HEK293 (cell line): ENCODE measurements around the gene NR1H2.
A peak's percentile ranks its signal among the peaks of the same experiment; 100 is the strongest.

Experiments
- CTCF ChIA-PET: fragments of 350-600 bp; formaldehyde crosslinking; extraction: SDS; loops from one replicate; lab custom pipeline; 2021; ENCODE audit warnings: antibody characterized with exemption; lab: Yijun Ruan, JAX
- POLR2A ChIA-PET: fragments of 300-600 bp; formaldehyde crosslinking; extraction: SDS; loops from one replicate; lab custom pipeline; 2020; ENCODE audit warnings: antibody characterized with exemption, inconsistent platforms; lab: Yijun Ruan, JAX
- H3K27ac ChIP-seq: fragments of 200-500 bp; sonication (Bioruptor generic); 2 replicates; pipeline ENCODE4 v1.5.1; 2014; ENCODE audit warnings: low read depth, low read length, control low read depth, inconsistent platforms; ENCODE audit errors: extremely low read depth
- H3K36me3 ChIP-seq, 2 experiments: fragments of 200-500 bp in 1 of 2; sonication (Bioruptor generic) in 1 of 2; 1 replicate in 1 of 2; 2 replicates in 1 of 2; pipeline ENCODE4 v1.5.1; 2014 to 2017; ENCODE audit warnings: inconsistent platforms in 2 of 2, low read length in 2 of 2; ENCODE audit not compliant: control insufficient read depth in 2 of 2, insufficient read depth in 1 of 2
- H3K4me1 ChIP-seq: fragments of 200-500 bp; sonication (Bioruptor generic); 2 replicates; pipeline ENCODE4 v1.5.1; 2014; ENCODE audit warnings: mild to moderate bottlenecking, low read length, inconsistent platforms; ENCODE audit not compliant: control insufficient read depth, insufficient read depth
- H3K4me3 ChIP-seq: 2 replicates; pipeline ENCODE4 v1.5.1; 2011; ENCODE audit warnings: low read depth, mild to moderate bottlenecking, control low read depth, low read length, moderate library complexity
- H3K9me3 ChIP-seq: fragments of 200-500 bp; sonication (Bioruptor generic); 2 replicates; pipeline ENCODE4 v1.5.1; 2014; ENCODE audit warnings: low read depth, low read length, inconsistent platforms; ENCODE audit not compliant: control insufficient read depth, insufficient read depth
- KLF1 ChIP-seq: fragments of 450-650 bp; formaldehyde crosslinking; IDR thresholded peaks from 2 replicates; pipeline ENCODE4 v1.5.1; 2016; ENCODE audit warnings: missing biosample characterization, missing genetic modification characterization
- KLF8 ChIP-seq: fragments of 450-650 bp; formaldehyde crosslinking; IDR thresholded peaks from 2 replicates; pipeline ENCODE4 v1.5.1; 2016; ENCODE audit warnings: missing biosample characterization, missing genetic modification characterization
- KLF9 ChIP-seq: fragments of 450-650 bp; formaldehyde crosslinking; IDR thresholded peaks from 2 replicates; pipeline ENCODE4 v1.5.1; 2016; ENCODE audit warnings: missing biosample characterization, missing genetic modification characterization, low read depth
- SP2 ChIP-seq: fragments of 450-650 bp; formaldehyde crosslinking; IDR thresholded peaks from 2 replicates; pipeline ENCODE4 v1.5.1; 2016; ENCODE audit warnings: missing biosample characterization, missing genetic modification characterization
- ZBTB17 ChIP-seq: fragments of 450-650 bp; formaldehyde crosslinking; IDR thresholded peaks from 2 replicates; pipeline ENCODE4 v1.5.1; 2016; ENCODE audit warnings: missing biosample characterization, missing genetic modification characterization
- ZEB2 ChIP-seq: fragments of 450-650 bp; formaldehyde crosslinking; IDR thresholded peaks from 2 replicates; pipeline ENCODE4 v1.5.1; 2016; ENCODE audit warnings: missing biosample characterization, missing genetic modification characterization
- ZIC2 ChIP-seq: fragments of 450-650 bp; formaldehyde crosslinking; IDR thresholded peaks from 2 replicates; pipeline ENCODE4 v1.5.1; 2016; ENCODE audit warnings: missing biosample characterization, missing genetic modification characterization
- ZNF114 ChIP-seq: fragments of 450-650 bp; formaldehyde crosslinking; IDR thresholded peaks from 2 replicates; pipeline ENCODE4 v1.5.0; 2017; ENCODE audit warnings: missing biosample characterization, missing genetic modification characterization
- ZNF341 ChIP-seq: fragments of 450-650 bp; formaldehyde crosslinking; IDR thresholded peaks from 2 replicates; pipeline ENCODE4; 2016; ENCODE audit warnings: low read depth, missing biosample characterization, missing genetic modification characterization
- ZNF623 ChIP-seq: fragments of 450-650 bp; formaldehyde crosslinking; IDR thresholded peaks from 2 replicates; pipeline ENCODE4 v1.5.1; 2016; ENCODE audit warnings: missing biosample characterization, missing genetic modification characterization
- ZSCAN16 ChIP-seq: fragments of 450-650 bp; formaldehyde crosslinking; IDR thresholded peaks from 2 replicates; pipeline ENCODE4 v1.5.1; 2016; ENCODE audit warnings: missing biosample characterization, missing genetic modification characterization
- TF ChIP-seq, protein P1 (sequence below): fragments of 450-650 bp; formaldehyde crosslinking; IDR thresholded peaks from 2 replicates; pipeline ENCODE4 v1.5.1; 2017; ENCODE audit warnings: missing biosample characterization, missing genetic modification characterization
- TF ChIP-seq, protein P2 (sequence below): fragments of 450-650 bp; formaldehyde crosslinking; IDR thresholded peaks from 2 replicates; pipeline ENCODE4 v1.5.1; 2016; ENCODE audit warnings: missing biosample characterization, missing genetic modification characterization
- TF ChIP-seq, protein P3 (sequence below): fragments of 450-650 bp; formaldehyde crosslinking; IDR thresholded peaks from 2 replicates; pipeline ENCODE4 v1.5.1; 2017; ENCODE audit warnings: missing biosample characterization, mild to moderate bottlenecking, missing genetic modification characterization, moderate library complexity
- TF ChIP-seq, protein P4 (sequence below): IDR thresholded peaks from 2 replicates; pipeline ENCODE4 v1.6.1; 2011; ENCODE audit warnings: mild to moderate bottlenecking, low read depth, low read length, borderline replicate concordance

Gene NR1H2

DNA sequence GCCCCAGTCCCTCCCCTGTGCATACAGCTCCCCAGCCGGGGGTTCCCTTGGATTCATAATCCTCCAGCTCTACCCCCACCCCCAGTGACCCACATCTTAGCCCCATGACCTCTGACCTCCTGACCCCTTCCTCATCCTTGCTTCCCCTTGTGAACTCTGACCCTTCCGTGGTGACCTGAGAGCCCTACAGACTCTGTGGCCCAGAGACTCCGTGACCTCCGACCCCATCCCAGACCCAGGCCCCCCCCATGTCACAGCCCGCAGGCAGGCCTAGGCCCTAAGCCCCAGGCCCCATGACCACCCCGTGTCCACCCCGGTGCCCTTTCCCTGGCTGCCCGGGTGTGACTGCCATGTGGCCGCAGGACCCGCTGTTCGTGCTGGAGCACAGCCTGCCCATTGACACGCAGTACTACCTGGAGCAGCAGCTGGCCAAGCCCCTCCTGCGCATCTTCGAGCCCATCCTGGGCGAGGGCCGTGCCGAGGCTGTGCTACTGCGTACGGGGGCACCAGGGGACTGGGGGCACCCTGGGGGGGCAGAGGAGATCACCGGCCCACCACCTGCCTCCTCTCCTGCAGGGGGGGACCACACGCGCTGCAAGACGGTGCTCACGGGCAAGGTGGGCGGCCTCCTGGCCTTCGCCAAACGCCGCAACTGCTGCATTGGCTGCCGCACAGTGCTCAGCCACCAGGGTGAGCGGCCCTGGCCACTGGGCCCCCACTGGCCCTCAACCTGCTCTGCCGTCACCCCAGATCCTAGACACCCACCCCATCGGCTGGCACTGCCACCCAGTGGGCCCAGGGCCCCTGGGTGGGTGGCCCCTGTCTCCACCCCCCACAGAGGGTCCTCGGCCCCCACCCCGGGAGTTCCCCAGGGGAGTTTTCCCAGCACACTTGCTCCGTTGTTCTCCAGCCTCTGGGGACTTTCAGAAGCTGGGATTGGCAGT, 40.0 kb downstream of the NR1H2 start (continued):
- TF ChIP-seq, protein P1, sequence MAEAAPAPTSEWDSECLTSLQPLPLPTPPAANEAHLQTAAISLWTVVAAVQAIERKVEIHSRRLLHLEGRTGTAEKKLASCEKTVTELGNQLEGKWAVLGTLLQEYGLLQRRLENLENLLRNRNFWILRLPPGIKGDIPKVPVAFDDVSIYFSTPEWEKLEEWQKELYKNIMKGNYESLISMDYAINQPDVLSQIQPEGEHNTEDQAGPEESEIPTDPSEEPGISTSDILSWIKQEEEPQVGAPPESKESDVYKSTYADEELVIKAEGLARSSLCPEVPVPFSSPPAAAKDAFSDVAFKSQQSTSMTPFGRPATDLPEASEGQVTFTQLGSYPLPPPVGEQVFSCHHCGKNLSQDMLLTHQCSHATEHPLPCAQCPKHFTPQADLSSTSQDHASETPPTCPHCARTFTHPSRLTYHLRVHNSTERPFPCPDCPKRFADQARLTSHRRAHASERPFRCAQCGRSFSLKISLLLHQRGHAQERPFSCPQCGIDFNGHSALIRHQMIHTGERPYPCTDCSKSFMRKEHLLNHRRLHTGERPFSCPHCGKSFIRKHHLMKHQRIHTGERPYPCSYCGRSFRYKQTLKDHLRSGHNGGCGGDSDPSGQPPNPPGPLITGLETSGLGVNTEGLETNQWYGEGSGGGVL (tag by site-specific recombination) = 0 out of 2 replicates have a peak, but pooled peaks have one; percentile 10
- no peak for TF ChIP-seq ZIC2 (tag by site-specific recombination)
- peak; percentile 24; the same call in 1 of the 2 replicates for TF ChIP-seq ZNF623 (tag by site-specific recombination)
- TF ChIP-seq SP2 (tag by site-specific recombination) = 0 out of 2 replicates have a peak, but pooled peaks have one; percentile 1

DNA sequence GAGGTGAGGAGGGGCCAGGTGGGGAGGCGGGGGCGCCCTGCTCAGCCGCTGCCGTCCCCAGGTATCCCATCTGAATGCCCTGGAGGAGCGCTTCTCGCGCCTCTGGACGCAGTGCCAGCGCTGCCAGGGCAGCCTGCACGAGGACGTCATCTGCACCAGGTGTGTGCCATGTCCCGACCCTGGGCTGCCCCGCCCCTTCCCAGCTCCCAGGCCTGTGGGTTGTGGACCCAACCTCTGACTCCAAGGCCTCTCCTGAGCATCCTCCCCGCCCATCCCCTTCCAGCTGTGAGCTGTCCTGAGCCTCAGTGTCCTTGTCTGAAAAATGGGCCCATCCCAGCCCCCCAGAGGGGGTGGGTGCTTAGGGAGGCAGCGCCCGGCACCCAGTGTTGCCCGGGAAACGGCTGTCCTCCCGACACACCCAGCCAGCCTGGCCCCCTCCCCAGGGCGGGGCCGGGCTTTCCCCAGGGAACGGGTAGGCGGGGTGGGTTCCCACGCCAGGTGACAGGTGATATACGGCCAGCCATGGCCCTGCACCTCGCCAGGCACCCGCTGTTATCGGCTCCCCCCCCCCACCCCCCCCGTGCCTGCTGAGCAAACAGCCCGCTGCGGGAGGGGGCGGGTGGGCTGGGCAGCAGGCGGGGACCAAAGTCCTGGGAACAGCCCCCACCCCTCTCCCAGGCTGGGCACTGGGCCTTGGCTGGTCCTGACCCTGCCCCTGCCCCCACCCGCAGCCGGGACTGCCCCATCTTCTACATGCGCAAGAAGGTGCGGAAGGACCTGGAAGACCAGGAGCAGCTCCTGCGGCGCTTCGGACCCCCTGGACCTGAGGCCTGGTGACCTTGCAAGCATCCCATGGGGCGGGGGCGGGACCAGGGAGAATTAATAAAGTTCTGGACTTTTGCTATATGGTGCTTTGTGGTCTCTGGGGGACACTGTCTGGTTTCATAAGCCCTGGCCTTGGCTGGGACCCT, 41.1 kb downstream of the NR1H2 start:
- no peak overlapping the region for H3K4me3 ChIP-seq
- H3K27ac ChIP-seq = no peak overlapping the region
- POLR2A ChIA-PET = interaction anchor here (0.6 kb wide), 1 partner anchor 33 kb away, joined by 4 read pairs; no protein-coding TSS in a partner anchor
- peaks cover 6 to 29% of the 10 kb centered on the region in 2 experiments; a peak in 2 of 3 replicates for H3K36me3 ChIP-seq
- H3K9me3 ChIP-seq = no peaks in the 10 kb centered on the region
- no peaks in the 10 kb centered on the region for H3K4me1 ChIP-seq
- TF ChIP-seq, protein P2, sequence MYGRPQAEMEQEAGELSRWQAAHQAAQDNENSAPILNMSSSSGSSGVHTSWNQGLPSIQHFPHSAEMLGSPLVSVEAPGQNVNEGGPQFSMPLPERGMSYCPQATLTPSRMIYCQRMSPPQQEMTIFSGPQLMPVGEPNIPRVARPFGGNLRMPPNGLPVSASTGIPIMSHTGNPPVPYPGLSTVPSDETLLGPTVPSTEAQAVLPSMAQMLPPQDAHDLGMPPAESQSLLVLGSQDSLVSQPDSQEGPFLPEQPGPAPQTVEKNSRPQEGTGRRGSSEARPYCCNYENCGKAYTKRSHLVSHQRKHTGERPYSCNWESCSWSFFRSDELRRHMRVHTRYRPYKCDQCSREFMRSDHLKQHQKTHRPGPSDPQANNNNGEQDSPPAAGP = peak; percentile 55; the same call in 1 of the 2 replicates
- TF ChIP-seq ZEB2 (tag by site-specific recombination) (peak; percentile 39; the same call in 1 of the 2 replicates), ZNF114 (no peak), KLF8 (tag by site-specific recombination) (peak; percentile 84), ZNF341 (peak; percentile 69), ZSCAN16 (tag by site-specific recombination) (no peak), KLF9 (tag by site-specific recombination) (peak; percentile 33; the same call in 1 of the 2 replicates), KLF1 (peak; percentile 99), ZBTB17 (tag by site-specific recombination) (no peak)
- TF ChIP-seq, protein P3, sequence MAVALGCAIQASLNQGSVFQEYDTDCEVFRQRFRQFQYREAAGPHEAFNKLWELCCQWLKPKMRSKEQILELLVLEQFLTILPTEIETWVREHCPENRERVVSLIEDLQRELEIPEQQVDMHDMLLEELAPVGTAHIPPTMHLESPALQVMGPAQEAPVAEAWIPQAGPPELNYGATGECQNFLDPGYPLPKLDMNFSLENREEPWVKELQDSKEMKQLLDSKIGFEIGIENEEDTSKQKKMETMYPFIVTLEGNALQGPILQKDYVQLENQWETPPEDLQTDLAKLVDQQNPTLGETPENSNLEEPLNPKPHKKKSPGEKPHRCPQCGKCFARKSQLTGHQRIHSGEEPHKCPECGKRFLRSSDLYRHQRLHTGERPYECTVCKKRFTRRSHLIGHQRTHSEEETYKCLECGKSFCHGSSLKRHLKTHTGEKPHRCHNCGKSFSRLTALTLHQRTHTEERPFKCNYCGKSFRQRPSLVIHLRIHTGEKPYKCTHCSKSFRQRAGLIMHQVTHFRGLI (tag by site-specific recombination) = no peak
- TF ChIP-seq, protein P4, sequence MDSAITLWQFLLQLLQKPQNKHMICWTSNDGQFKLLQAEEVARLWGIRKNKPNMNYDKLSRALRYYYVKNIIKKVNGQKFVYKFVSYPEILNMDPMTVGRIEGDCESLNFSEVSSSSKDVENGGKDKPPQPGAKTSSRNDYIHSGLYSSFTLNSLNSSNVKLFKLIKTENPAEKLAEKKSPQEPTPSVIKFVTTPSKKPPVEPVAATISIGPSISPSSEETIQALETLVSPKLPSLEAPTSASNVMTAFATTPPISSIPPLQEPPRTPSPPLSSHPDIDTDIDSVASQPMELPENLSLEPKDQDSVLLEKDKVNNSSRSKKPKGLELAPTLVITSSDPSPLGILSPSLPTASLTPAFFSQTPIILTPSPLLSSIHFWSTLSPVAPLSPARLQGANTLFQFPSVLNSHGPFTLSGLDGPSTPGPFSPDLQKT = no peak
- TF ChIP-seq, all 188 proteins: peak for 6
- CTCF ChIA-PET = interaction anchor here (0.5 kb wide), 1 partner anchor 123 kb away, joined by 5 read pairs; no protein-coding TSS in a partner anchor
